Gastroesophageal sphincter (tissue), 4 donors: ENCODE data around the gene HIP1R. TPM values are rescaled to one million over a fixed set of nuclear protein-coding genes. Genes with fewer than 3 reads are reported as not detected.

Experiments
- ATAC-seq: fragments of 150-250 bp; one replicate; pipeline ENCODE4 v1.9.1; 2016; ENCODE audit warnings: mild to moderate bottlenecking, moderate library complexity
- H3K27ac ChIP-seq, 4 donors: fragments of 200-600 bp; sonication (generic) in 3 of 4; 1 replicate in 3 of 4; 2 replicates in 1 of 4; pipeline ENCODE4 v1.5.1; 2016 to 2019
- H3K27me3 ChIP-seq: fragments of 200-600 bp; sonication (generic); one replicate; pipeline ENCODE4 v1.5.1; 2019
- H3K36me3 ChIP-seq, 2 donors: fragments of 200-600 bp; sonication (generic); one replicate each; pipeline ENCODE4 v1.5.1; 2019; ENCODE audit warnings: control low read depth in 1 of 2
- H3K4me1 ChIP-seq, 3 donors: fragments of 200-600 bp; sonication (generic); 1 replicate in 2 of 3; 2 replicates in 1 of 3; pipeline ENCODE4 v1.5.1; 2016 to 2019; ENCODE audit warnings: control low read depth in 2 of 3
- H3K4me3 ChIP-seq, 2 donors: fragments of 200-600 bp; sonication (generic); one replicate each; pipeline ENCODE4 v1.5.1; 2019; ENCODE audit warnings: mild to moderate bottlenecking in 1 of 2, moderate library complexity in 1 of 2
- H3K9me3 ChIP-seq, 3 donors: fragments of 200-600 bp; sonication (generic); one replicate each; pipeline ENCODE4 v1.5.1; 2017 to 2019; ENCODE audit warnings: control low read depth in 2 of 3
- CTCF ChIP-seq, 4 experiments: fragments of 200-600 bp in 2 of 4; fragments of 450-650 bp in 2 of 4; sonication (generic) in 1 of 4; IDR thresholded peaks; one replicate each; pipeline ENCODE4 v1.5.1; 2017 to 2019; ENCODE audit warnings: antibody characterized with exemption in 4 of 4, mild to moderate bottlenecking in 2 of 4, moderate library complexity in 2 of 4
- EP300 ChIP-seq: sonication (generic); formaldehyde crosslinking; IDR thresholded peaks from one replicate; pipeline ENCODE4 v1.6.1; 2017; ENCODE audit warnings: antibody characterized with exemption, mild to moderate bottlenecking
- POLR2A ChIP-seq, 2 donors: fragments of 450-650 bp; IDR thresholded peaks; one replicate each; pipeline ENCODE4 v1.6.1; 2017; ENCODE audit warnings: antibody characterized with exemption in 2 of 2, mild to moderate bottlenecking in 2 of 2, moderate library complexity in 1 of 2
- POLR2AphosphoS5 ChIP-seq: sonication (generic); formaldehyde crosslinking; IDR thresholded peaks from one replicate; pipeline ENCODE4 v1.6.1; 2017; ENCODE audit warnings: antibody characterized with exemption
- WGBS, 2 donors: methylation state at CpG; one replicate each; pipeline ENCODE4 v1.1.5; 2018; ENCODE audit warnings: low coverage in 1 of 2; 5-methylcytosine and 5-hydroxymethylcytosine counted together
- total RNA-seq, 4 donors: library from RNA; depleted of rRNA; stranded (reverse); fragments of >200 nt; gene quantifications; one replicate each; pipeline ENCODE4 v1.1.0, GENCODE V29; 2016

Gene HIP1R
- total RNA-seq, 4 donors from 2014 or later = 10.2 to 32.5 (median 23.9) TPM

- no peak for ATAC-seq
- TF ChIP-seq CTCF (IDR thresholded peaks at IDR 0.05) (no peak), EP300 (no peak), POLR2A (IDR thresholded peaks at IDR 0.05) (no peak), POLR2AphosphoS5 (no peak)
- H3K36me3 ChIP-seq = no peaks in the 10 kb centered on the region
- H3K4me1 ChIP-seq = peaks cover 0 to 53% (median 18%) of the 10 kb centered on the region in 3 donors
- H3K4me3 ChIP-seq = no peak overlapping the region
- H3K27me3 ChIP-seq = no peaks in the 10 kb centered on the region
- no peak overlapping the region for H3K27ac ChIP-seq
- WGBS, 2 donors = 85 to 88% methylated on average over 7 to 8 of the region's 22 CpGs
- H3K9me3 ChIP-seq = no peaks in the 10 kb centered on the region
These were observed 2.3 kb downstream of the HIP1R start for GRCh38 chr12:122837306-122838265.

DNA sequence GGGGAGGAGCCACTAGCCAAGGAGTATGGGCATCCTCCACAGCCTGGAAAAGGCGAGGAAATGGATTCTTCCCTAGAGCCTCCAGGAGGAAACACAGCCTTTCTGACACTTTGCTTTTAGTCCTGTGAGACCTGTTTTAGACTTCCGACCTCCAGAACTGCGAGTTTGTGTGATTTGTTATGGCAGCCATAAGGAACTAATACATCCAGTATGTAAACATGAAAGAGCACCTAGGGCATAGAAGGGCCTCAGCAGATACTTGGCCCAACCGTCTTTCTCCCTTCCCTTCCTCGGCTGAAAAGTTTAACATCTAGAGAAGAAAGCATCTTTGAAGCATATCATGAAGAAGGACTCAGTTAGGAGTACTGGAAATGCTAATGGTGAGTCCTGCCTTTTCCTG, 3.6 kb downstream of the HIP1R start:
- Histone ChIP-seq H3K4me1 (peaks cover 0 to 58% (median 22%) of the 10 kb centered on the region in 3 donors), H3K27me3 (no peaks in the 10 kb centered on the region), H3K9me3 (no peaks in the 10 kb centered on the region), H3K36me3 (no peaks in the 10 kb centered on the region), H3K4me3 (no peak overlapping the region), H3K27ac (no peak overlapping the region)
- no peak for ATAC-seq
- 95% methylated on average over 3 to 4 of the region's 5 CpGs for WGBS, 2 donors
- TF ChIP-seq EP300 = no peak
- no peak for TF ChIP-seq POLR2A (IDR thresholded peaks at IDR 0.05)
- no peak for TF ChIP-seq CTCF (IDR thresholded peaks at IDR 0.05)
- no peak for TF ChIP-seq POLR2AphosphoS5

GRCh38 chr12:122839907-122840554, 4.8 kb downstream of the HIP1R start:
- no peaks in the 10 kb centered on the region for H3K27me3 ChIP-seq
- peaks cover 0 to 57% (median 13%) of the 10 kb centered on the region in 3 donors for H3K4me1 ChIP-seq
- no peak for ATAC-seq
- H3K4me3 ChIP-seq = no peak overlapping the region
- no peak overlapping the region for H3K27ac ChIP-seq
- H3K9me3 ChIP-seq = no peaks in the 10 kb centered on the region
- no peak for TF ChIP-seq POLR2A (IDR thresholded peaks at IDR 0.05)
- TF ChIP-seq CTCF (IDR thresholded peaks at IDR 0.05) = no peak
- no peak for TF ChIP-seq EP300
- no peak for TF ChIP-seq POLR2AphosphoS5
- no peaks in the 10 kb centered on the region for H3K36me3 ChIP-seq
- WGBS, 2 donors = 85 to 94% methylated on average over 4 to 11 of the region's 18 CpGs

- 88 to 91% methylated on average over 4 to 7 of the region's 26 CpGs for WGBS, 2 donors
- Histone ChIP-seq H3K36me3 (no peaks in the 10 kb centered on the region), H3K4me1 (peaks cover 0 to 52% (median 13%) of the 10 kb centered on the region in 3 donors), H3K4me3 (no peak overlapping the region), H3K27ac (peak overlapping the region in 2 of 4 donors; percentile 71 to 76), H3K9me3 (no peaks in the 10 kb centered on the region), H3K27me3 (no peaks in the 10 kb centered on the region)
- TF ChIP-seq POLR2AphosphoS5 (no peak), CTCF (IDR thresholded peaks at IDR 0.05) (no peak), EP300 (no peak), POLR2A (IDR thresholded peaks at IDR 0.05) (no peak)
- no peak for ATAC-seq
These were observed 5.6 kb downstream of the HIP1R start for GRCh38 chr12:122840580-122841513.
